Vagina (tissue), 2 donors: ENCODE results near the gene TGM1.

Experiments used
- POLR2A ChIP-seq, 2 donors: fragments of 450-650 bp; IDR thresholded peaks; one replicate each; pipeline ENCODE4 v1.6.1; 2017; ENCODE audit warnings: antibody characterized with exemption in 2 of 2, mild to moderate bottlenecking in 2 of 2, moderate library complexity in 2 of 2
- TF ChIP-seq, protein P1 (sequence below), 3 experiments: fragments of 450-650 bp in 2 of 3; fragments of 200-600 bp in 1 of 3; sonication (generic) in 1 of 3; IDR thresholded peaks; one replicate each; pipeline ENCODE4 v1.5.1; 2017 to 2019; ENCODE audit warnings: antibody characterized with exemption in 3 of 3, mild to moderate bottlenecking in 2 of 3, moderate library complexity in 2 of 3

GRCh38 chr14:24296341-24297157 is 33.6 kb upstream of the TGM1 start:
- TF ChIP-seq, protein P1, sequence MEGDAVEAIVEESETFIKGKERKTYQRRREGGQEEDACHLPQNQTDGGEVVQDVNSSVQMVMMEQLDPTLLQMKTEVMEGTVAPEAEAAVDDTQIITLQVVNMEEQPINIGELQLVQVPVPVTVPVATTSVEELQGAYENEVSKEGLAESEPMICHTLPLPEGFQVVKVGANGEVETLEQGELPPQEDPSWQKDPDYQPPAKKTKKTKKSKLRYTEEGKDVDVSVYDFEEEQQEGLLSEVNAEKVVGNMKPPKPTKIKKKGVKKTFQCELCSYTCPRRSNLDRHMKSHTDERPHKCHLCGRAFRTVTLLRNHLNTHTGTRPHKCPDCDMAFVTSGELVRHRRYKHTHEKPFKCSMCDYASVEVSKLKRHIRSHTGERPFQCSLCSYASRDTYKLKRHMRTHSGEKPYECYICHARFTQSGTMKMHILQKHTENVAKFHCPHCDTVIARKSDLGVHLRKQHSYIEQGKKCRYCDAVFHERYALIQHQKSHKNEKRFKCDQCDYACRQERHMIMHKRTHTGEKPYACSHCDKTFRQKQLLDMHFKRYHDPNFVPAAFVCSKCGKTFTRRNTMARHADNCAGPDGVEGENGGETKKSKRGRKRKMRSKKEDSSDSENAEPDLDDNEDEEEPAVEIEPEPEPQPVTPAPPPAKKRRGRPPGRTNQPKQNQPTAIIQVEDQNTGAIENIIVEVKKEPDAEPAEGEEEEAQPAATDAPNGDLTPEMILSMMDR (IDR thresholded peaks at IDR 0.05), result peak; percentile 28 to 73 (median 62)
- no peak for TF ChIP-seq POLR2A (IDR thresholded peaks at IDR 0.05)
